Smooth muscle cell (in vitro differentiated cells): ENCODE data around the gene WDTC1. TPM values are rescaled to one million over a fixed set of nuclear protein-coding genes. Genes with fewer than 3 reads are reported as not detected.
A peak's percentile ranks its signal among the peaks of the same experiment; 100 is the strongest.

ENCODE experiments used
- DNase-seq: peaks from one replicate; lab custom pipeline; 2025; ENCODE audit not compliant: unreplicated experiment; lab: John Stamatoyannopoulos, UW
- H2AFZ ChIP-seq: fragments of 200-600 bp; sonication (generic); 2 replicates; pipeline ENCODE4 v1.6.0; 2016; ENCODE audit warnings: antibody characterized with exemption, low read depth, mild to moderate bottlenecking
- H3F3A ChIP-seq: fragments of 200-600 bp; sonication (generic); 2 replicates; pipeline ENCODE4 v1.6.0; 2017; ENCODE audit warnings: antibody characterized with exemption, low read depth
- H3K27ac ChIP-seq: fragments of 200-600 bp; sonication (generic); 2 replicates; pipeline ENCODE4 v1.5.1; 2016; ENCODE audit warnings: low read depth, mild to moderate bottlenecking
- H3K27me3 ChIP-seq: fragments of 200-600 bp; sonication (generic); 2 replicates; pipeline ENCODE4 v1.6.1; 2016; ENCODE audit warnings: low read depth, mild to moderate bottlenecking
- H3K36me3 ChIP-seq: fragments of 200-600 bp; sonication (generic); 2 replicates; pipeline ENCODE4 v1.5.1; 2016; ENCODE audit warnings: low read depth
- H3K4me1 ChIP-seq: fragments of 200-600 bp; sonication (generic); 2 replicates; pipeline ENCODE4 v1.5.1; 2016; ENCODE audit warnings: low read depth
- H3K4me2 ChIP-seq: fragments of 200-600 bp; sonication (generic); 2 replicates; pipeline ENCODE4 v1.6.0; 2016; ENCODE audit warnings: mild to moderate bottlenecking
- H3K4me3 ChIP-seq: fragments of 200-600 bp; sonication (generic); 2 replicates; pipeline ENCODE4 v1.5.1; 2016; ENCODE audit warnings: mild to moderate bottlenecking
- H3K79me2 ChIP-seq: fragments of 200-600 bp; sonication (generic); 2 replicates; pipeline ENCODE4 v1.6.0; 2016; ENCODE audit warnings: low read depth, mild to moderate bottlenecking
- H3K9ac ChIP-seq: fragments of 200-600 bp; sonication (generic); 2 replicates; pipeline ENCODE4 v1.6.0; 2016; ENCODE audit warnings: low read depth
- H3K9me3 ChIP-seq: fragments of 200-600 bp; sonication (generic); replicated peaks from 2 replicates; pipeline ENCODE4 v1.5.1; 2016; ENCODE audit warnings: low read depth
- H4K20me1 ChIP-seq: fragments of 200-600 bp; sonication (generic); 2 replicates; pipeline ENCODE4 v1.6.0; 2016; ENCODE audit warnings: low read depth
- CTCF ChIP-seq: fragments of 200-600 bp; sonication (generic); IDR thresholded peaks from 2 replicates; pipeline ENCODE4 v1.5.1; 2017; ENCODE audit warnings: borderline replicate concordance, mild to moderate bottlenecking, antibody characterized with exemption; ENCODE audit not compliant: insufficient read depth, poor library complexity, severe bottlenecking
- WGBS: methylation state at CpG from one replicate; pipeline ENCODE4 v1.1.7; 2016; ENCODE audit warnings: low lambda C conversion rate; 5-methylcytosine and 5-hydroxymethylcytosine counted together
- polyA plus RNA-seq: library from polyadenylated mRNA; unstranded; fragments of >200 nt; fragmentation: Nextera tagmentation; extraction: Ambion mirVana; gene quantifications from 2 replicates; pipeline ENCODE4 v1.2.1, GENCODE V29; 2016
- total RNA-seq: library from RNA; depleted of rRNA; stranded (reverse); fragments of >200 nt; gene quantifications from 2 replicates; pipeline ENCODE4 v1.2.3, GENCODE V29; 2014

The WDTC1 gene
- total and polyA plus RNA-seq, 2 experiments from 2014 or later, result 5.4 to 10.3 TPM

GRCh38 chr1:27225621-27226020, 8.8 kb upstream of the WDTC1 start:
- TF ChIP-seq CTCF, result no peak
- no peaks in the 10 kb centered on the region for H3K4me1 ChIP-seq
- H3K27me3 ChIP-seq, result no peaks in the 10 kb centered on the region
- no peak for DNase-seq
- no peak overlapping the region for H3K27ac ChIP-seq
- WGBS, result 77% methylated on average over 3 of the region's 3 CpGs
- no peak overlapping the region for H3K9ac ChIP-seq
- H3K36me3 ChIP-seq, result no peaks in the 10 kb centered on the region
- no peak overlapping the region for H3K4me3 ChIP-seq
- H2AFZ ChIP-seq, result no peak overlapping the region
- no peak overlapping the region for H3K4me2 ChIP-seq
- H3K9me3 ChIP-seq, result no peaks in the 10 kb centered on the region
- no peaks in the 10 kb centered on the region for H4K20me1 ChIP-seq
- no peaks in the 10 kb centered on the region for H3K79me2 ChIP-seq
- H3F3A ChIP-seq, result no peaks in the 10 kb centered on the region

GRCh38 chr1:27227765-27228164, 6.7 kb upstream of the WDTC1 start:
- Histone ChIP-seq H2AFZ (no peak overlapping the region), H4K20me1 (no peaks in the 10 kb centered on the region), H3K4me3 (no peak overlapping the region), H3K9me3 (no peaks in the 10 kb centered on the region), H3K36me3 (no peaks in the 10 kb centered on the region), H3K79me2 (no peaks in the 10 kb centered on the region), H3K27me3 (no peaks in the 10 kb centered on the region), H3K9ac (no peak overlapping the region), H3K4me1 (no peaks in the 10 kb centered on the region), H3K27ac (no peak overlapping the region), H3K4me2 (no peak overlapping the region), H3F3A (no peaks in the 10 kb centered on the region)
- no peak for DNase-seq
- 90% methylated on average over 3 of the region's 3 CpGs for WGBS
- TF ChIP-seq CTCF, result no peak

- H3K4me2 ChIP-seq, result peak overlapping the region; percentile 95
- no peak overlapping the region for H3K9ac ChIP-seq
Observed at GRCh38 chr1:27233667-27234048, 774 bp upstream of the WDTC1 start.

More at GRCh38 chr1:27233667-27234048, 774 bp upstream of the WDTC1 start:
- Histone ChIP-seq H3K36me3 (no peaks in the 10 kb centered on the region), H3F3A (peaks cover 7% of the 10 kb centered on the region), H3K79me2 (peaks cover 14% of the 10 kb centered on the region), H3K27me3 (no peaks in the 10 kb centered on the region), H2AFZ (peak overlapping the region; percentile 90), H4K20me1 (peaks cover 29% of the 10 kb centered on the region), H3K4me3 (peak overlapping the region; percentile 88), H3K9me3 (no peaks in the 10 kb centered on the region), H3K27ac (no peak overlapping the region), H3K4me1 (peaks cover 6% of the 10 kb centered on the region)
- WGBS, result 80% methylated on average over 9 of the region's 9 CpGs
- TF ChIP-seq CTCF, result no peak
- no peak for DNase-seq
